ENCODE results near the gene YPEL1. TPM values are rescaled to one million over a fixed set of nuclear protein-coding genes. Genes with fewer than 3 reads are reported as not detected.

YPEL1 gene
- total and polyA plus RNA-seq, 10 of the 15 experiments (the other 5 are each of a cell fraction or from before 2014, with no cell fraction given), result 0.13 to 5.0 (median 1.6) TPM

DNA sequence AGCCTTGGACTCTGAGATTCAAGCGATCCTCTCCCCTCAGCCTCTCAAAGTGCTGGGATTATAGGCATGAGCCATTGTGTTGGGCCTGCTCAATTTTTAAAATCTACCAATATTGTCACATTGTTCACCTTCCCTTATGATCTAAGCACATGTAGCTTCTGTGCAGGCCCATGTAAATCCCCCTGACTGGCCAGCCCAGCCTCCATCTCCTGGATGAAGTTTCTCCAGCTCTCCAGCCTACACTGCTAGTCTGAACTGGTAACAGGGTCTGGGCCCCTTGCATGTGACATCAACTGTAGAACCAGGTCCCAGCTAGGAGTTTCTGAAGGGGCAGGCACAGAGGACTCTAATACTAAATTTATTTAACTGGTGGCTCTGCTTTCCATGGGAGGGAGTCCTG, 32.8 kb upstream of the YPEL1 start (continued):
- TF ChIP-seq, protein P1, sequence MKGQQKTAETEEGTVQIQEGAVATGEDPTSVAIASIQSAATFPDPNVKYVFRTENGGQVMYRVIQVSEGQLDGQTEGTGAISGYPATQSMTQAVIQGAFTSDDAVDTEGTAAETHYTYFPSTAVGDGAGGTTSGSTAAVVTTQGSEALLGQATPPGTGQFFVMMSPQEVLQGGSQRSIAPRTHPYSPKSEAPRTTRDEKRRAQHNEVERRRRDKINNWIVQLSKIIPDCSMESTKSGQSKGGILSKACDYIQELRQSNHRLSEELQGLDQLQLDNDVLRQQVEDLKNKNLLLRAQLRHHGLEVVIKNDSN (IDR thresholded peaks at IDR 0.05; ENCODE audit: borderline replicate concordance, extremely low read length, insufficient read depth, low read depth, low read length), result no peak
- TF ChIP-seq RUNX3 (IDR thresholded peaks at IDR 0.05; ENCODE audit: low read length) (no peak), EGR1 (IDR thresholded peaks at IDR 0.05; ENCODE audit: borderline replicate concordance in 1 of 2, low read depth in 2 of 2, low read length in 2 of 2) (no peak), MYC (IDR thresholded peaks at IDR 0.05; ENCODE audit: insufficient read depth, insufficient read length, insufficient replicate concordance, low read length, severe bottlenecking) (no peak)
- TF ChIP-seq, protein P2, sequence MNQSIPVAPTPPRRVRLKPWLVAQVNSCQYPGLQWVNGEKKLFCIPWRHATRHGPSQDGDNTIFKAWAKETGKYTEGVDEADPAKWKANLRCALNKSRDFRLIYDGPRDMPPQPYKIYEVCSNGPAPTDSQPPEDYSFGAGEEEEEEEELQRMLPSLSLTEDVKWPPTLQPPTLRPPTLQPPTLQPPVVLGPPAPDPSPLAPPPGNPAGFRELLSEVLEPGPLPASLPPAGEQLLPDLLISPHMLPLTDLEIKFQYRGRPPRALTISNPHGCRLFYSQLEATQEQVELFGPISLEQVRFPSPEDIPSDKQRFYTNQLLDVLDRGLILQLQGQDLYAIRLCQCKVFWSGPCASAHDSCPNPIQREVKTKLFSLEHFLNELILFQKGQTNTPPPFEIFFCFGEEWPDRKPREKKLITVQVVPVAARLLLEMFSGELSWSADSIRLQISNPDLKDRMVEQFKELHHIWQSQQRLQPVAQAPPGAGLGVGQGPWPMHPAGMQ (IDR thresholded peaks at IDR 0.05; ENCODE audit: borderline replicate concordance), result no peak

DNA sequence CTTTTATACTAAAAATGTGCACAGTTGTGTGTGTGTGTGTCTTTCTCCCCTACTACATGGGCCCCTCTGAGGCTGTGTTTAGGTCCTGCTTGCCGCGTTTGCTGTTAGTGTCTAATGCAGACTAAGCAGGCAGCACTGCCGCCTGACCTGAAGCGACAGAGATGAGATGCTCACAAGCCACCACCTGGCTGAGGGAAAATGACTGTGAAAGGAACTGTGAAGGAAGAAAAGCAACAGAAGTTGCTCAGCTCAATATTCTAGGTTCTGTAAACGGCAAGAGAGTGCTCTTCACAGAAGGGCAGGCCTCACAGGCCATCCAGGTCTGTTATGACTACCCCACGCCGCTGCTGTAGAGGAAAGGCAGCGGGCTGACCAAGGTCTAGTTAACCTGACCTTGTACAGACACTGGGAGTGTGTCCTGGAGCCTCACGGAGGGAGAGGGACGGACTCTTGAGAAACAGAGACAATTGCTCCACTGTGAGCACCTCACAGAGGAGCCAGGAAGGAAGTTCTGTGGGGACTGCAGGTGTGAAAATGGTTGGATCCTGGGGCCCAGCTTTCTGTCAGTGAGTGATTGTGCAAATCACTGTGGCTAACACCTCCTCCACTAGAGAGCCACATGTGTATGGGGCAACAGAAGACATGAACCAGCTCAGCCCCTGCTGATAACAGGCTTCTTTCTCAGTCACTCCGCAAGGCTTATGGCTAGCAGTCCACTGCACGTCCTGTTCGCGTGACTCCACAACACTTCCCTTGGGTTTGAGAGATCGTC, 31.3 kb upstream of the YPEL1 start:
- peaks cover 17 to 19% of the 10 kb centered on the region in 2 experiments for H3K36me3 ChIP-seq (ENCODE audit: control insufficient read depth in 2 of 2, insufficient read depth in 2 of 2, low read length in 1 of 2)
- FAIRE-seq (peak; percentile 18), ATAC-seq (peak; percentile 79)
- TF ChIP-seq, protein P3, sequence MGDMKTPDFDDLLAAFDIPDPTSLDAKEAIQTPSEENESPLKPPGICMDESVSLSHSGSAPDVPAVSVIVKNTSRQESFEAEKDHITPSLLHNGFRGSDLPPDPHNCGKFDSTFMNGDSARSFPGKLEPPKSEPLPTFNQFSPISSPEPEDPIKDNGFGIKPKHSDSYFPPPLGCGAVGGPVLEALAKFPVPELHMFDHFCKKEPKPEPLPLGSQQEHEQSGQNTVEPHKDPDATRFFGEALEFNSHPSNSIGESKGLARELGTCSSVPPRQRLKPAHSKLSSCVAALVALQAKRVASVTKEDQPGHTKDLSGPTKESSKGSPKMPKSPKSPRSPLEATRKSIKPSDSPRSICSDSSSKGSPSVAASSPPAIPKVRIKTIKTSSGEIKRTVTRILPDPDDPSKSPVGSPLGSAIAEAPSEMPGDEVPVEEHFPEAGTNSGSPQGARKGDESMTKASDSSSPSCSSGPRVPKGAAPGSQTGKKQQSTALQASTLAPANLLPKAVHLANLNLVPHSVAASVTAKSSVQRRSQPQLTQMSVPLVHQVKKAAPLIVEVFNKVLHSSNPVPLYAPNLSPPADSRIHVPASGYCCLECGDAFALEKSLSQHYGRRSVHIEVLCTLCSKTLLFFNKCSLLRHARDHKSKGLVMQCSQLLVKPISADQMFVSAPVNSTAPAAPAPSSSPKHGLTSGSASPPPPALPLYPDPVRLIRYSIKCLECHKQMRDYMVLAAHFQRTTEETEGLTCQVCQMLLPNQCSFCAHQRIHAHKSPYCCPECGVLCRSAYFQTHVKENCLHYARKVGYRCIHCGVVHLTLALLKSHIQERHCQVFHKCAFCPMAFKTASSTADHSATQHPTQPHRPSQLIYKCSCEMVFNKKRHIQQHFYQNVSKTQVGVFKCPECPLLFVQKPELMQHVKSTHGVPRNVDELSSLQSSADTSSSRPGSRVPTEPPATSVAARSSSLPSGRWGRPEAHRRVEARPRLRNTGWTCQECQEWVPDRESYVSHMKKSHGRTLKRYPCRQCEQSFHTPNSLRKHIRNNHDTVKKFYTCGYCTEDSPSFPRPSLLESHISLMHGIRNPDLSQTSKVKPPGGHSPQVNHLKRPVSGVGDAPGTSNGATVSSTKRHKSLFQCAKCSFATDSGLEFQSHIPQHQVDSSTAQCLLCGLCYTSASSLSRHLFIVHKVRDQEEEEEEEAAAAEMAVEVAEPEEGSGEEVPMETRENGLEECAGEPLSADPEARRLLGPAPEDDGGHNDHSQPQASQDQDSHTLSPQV (IDR thresholded peaks at IDR 0.05), result 0 out of 2 replicates have a peak, but pooled peaks have one; percentile 38
- TF ChIP-seq HDAC2 (IDR thresholded peaks at IDR 0.05) (no peak), POLR2A (IDR thresholded peaks at IDR 0.05; ENCODE audit: low read depth, low read length) (no peak), NR2F1 (conservative IDR thresholded peaks at IDR 0.05) (peak; percentile 78)
- TF ChIP-seq, protein P4, sequence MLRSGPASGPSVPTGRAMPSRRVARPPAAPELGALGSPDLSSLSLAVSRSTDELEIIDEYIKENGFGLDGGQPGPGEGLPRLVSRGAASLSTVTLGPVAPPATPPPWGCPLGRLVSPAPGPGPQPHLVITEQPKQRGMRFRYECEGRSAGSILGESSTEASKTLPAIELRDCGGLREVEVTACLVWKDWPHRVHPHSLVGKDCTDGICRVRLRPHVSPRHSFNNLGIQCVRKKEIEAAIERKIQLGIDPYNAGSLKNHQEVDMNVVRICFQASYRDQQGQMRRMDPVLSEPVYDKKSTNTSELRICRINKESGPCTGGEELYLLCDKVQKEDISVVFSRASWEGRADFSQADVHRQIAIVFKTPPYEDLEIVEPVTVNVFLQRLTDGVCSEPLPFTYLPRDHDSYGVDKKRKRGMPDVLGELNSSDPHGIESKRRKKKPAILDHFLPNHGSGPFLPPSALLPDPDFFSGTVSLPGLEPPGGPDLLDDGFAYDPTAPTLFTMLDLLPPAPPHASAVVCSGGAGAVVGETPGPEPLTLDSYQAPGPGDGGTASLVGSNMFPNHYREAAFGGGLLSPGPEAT (IDR thresholded peaks at IDR 0.05; ENCODE audit: low read depth), result peak; percentile 92

More for the DNA sequence above, 31.3 kb upstream of the YPEL1 start:
- Histone ChIP-seq H3K9ac (ENCODE audit: control insufficient read depth, insufficient read depth, low read length) (peak overlapping the region; percentile 23; the same call in 1 of the 2 replicates), H3K27ac (ENCODE audit: control insufficient read depth, insufficient read depth) (peak overlapping the region; percentile 76), H4K20me1 (ENCODE audit: control insufficient read depth, insufficient read depth) (no peaks in the 10 kb centered on the region), H3K4me1 (ENCODE audit: control insufficient read depth, insufficient read depth, low read length) (peaks cover 52% of the 10 kb centered on the region), H2AFZ (ENCODE audit: control insufficient read depth, low read depth, low read length) (no peak overlapping the region; the same call in 1 of the 2 replicates), H3K4me2 (ENCODE audit: control insufficient read depth, insufficient read depth) (peak overlapping the region; percentile 34), H3K9me3 (replicated peaks; ENCODE audit: control insufficient read depth, insufficient read depth, low read length) (no peaks in the 10 kb centered on the region), H3K27me3 (replicated peaks in 1 of 2; ENCODE audit: control insufficient read depth in 2 of 2, insufficient read depth in 2 of 2, low read length in 1 of 2) (no peaks in the 10 kb centered on the region), H3K79me2 (ENCODE audit: control insufficient read depth, insufficient read depth, low read length) (no peaks in the 10 kb centered on the region), H3K4me3 (no peak overlapping the region)
- intact Hi-C loops (cut with micrococcal nuclease; ENCODE audit: unreplicated experiment) (no loop called here), in situ Hi-C loops (cut with MboI) (no loop called here)
- ChIA-PET POLR2A (interaction anchor here (0.5 to 1.6 kb wide), 5 partner anchors 9 to 93 kb away, joined by 3 to 7 read pairs (median 5); partner anchors contain the start of gene YPEL1), SMC1A (ENCODE audit: uncharacterized antibody, unreplicated experiment) (interaction anchor here (0.7 to 2.4 kb wide), 7 partner anchors 22 to 98 kb away, joined by 3 to 7 read pairs (median 4); no protein-coding TSS in a partner anchor), RAD21 (ENCODE audit: unreplicated experiment) (interaction anchor here (0.6 to 1.7 kb wide), 6 partner anchors 32 to 186 kb away, joined by 3 to 5 read pairs (median 3); partner anchors contain the start of gene PPM1F), CTCF (interaction anchor here (0.6 to 1.3 kb wide), 6 partner anchors 21 to 170 kb away, joined by 3 to 6 read pairs (median 3); no protein-coding TSS in a partner anchor)
- WGBS (ENCODE audit: insufficient coverage, insufficient replicate concordance, low lambda C conversion rate, missing lambda C conversion rate), result 89% methylated on average over 15 of the region's 15 CpGs
- no TSS peak for BruUV-seq (replicated peaks)
- no peak for DNase-seq (ENCODE audit: low read depth, low spot score)

Measured in GM12878 (cell line).